ENCODE measurements around the gene MUS81. TPM values are rescaled to one million over a fixed set of nuclear protein-coding genes. Genes with fewer than 3 reads are reported as not detected.

The MUS81 gene
- total and polyA plus RNA-seq, 2 of the 13 experiments (the other 11 are each of a cell fraction or from before 2014, with no cell fraction given): 25.6 to 30.2 TPM

- TF ChIP-seq ZNF414 (CRISPR knock-in tag; IDR thresholded peaks at IDR 0.05) (no peak), MEIS2 (CRISPR knock-in tag; IDR thresholded peaks at IDR 0.05) (no peak), HOXA5 (CRISPR knock-in tag; IDR thresholded peaks at IDR 0.05) (no peak), NR3C1 (CRISPR knock-in tag; IDR thresholded peaks at IDR 0.05) (no peak), ZHX2 (IDR thresholded peaks at IDR 0.05; ENCODE audit: low read depth) (no peak), ZHX2 (CRISPR knock-in tag; IDR thresholded peaks at IDR 0.05; ENCODE audit: borderline replicate concordance) (no peak), ZBTB40 (IDR thresholded peaks at IDR 0.05) (no peak), ZBTB40 (CRISPR knock-in tag; IDR thresholded peaks at IDR 0.05) (no peak), DDIT3 (CRISPR knock-in tag; IDR thresholded peaks at IDR 0.05) (no peak), POLR2G (IDR thresholded peaks at IDR 0.05; ENCODE audit: low read depth, low read length) (peak; percentile 17; the same call in 1 of the 2 replicates), NR2F1 (CRISPR knock-in tag; IDR thresholded peaks at IDR 0.05) (0 out of 4 replicates have a peak, but pooled peaks of 1 of the 2 experiments have one; percentile 39)
- TF ChIP-seq, protein P1, sequence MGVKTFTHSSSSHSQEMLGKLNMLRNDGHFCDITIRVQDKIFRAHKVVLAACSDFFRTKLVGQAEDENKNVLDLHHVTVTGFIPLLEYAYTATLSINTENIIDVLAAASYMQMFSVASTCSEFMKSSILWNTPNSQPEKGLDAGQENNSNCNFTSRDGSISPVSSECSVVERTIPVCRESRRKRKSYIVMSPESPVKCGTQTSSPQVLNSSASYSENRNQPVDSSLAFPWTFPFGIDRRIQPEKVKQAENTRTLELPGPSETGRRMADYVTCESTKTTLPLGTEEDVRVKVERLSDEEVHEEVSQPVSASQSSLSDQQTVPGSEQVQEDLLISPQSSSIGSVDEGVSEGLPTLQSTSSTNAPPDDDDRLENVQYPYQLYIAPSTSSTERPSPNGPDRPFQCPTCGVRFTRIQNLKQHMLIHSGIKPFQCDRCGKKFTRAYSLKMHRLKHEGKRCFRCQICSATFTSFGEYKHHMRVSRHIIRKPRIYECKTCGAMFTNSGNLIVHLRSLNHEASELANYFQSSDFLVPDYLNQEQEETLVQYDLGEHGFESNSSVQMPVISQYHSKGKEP (CRISPR knock-in tag; IDR thresholded peaks at IDR 0.05): no peak
These were observed 6.1 kb upstream of the MUS81 start (continued) for GRCh38 chr11:65854161-65854592.

Data from HepG2 (cell line).